K562 (cell line): Measurements from ENCODE around the gene INPP1. TPM values are rescaled to one million over a fixed set of nuclear protein-coding genes. Genes with fewer than 3 reads are reported as not detected.
"Not testable (repeated sequence)": the region's sequence is repeated elsewhere in the genome, so short reads cannot be mapped to it uniquely, and the experiment has no call there.

ENCODE experiments used
- ATAC-seq: fragments of 200-7000 bp; cut with Tn5 transposase; 3 replicates; pipeline ENCODE4 v1.9.1; 2020; ENCODE audit warnings: moderate library complexity
- BruUV-seq: library from RNA; stranded (reverse); fragments of 400-500 nt; replicated peaks from 2 replicates; lab custom pipeline; 2021; lab: Mats Ljungman, UMichigan
- CTCF ChIA-PET: fragments of 300-600 bp; formaldehyde crosslinking; extraction: SDS; loops from one replicate; lab custom pipeline; 2021; ENCODE audit warnings: low intra/inter-chr PET ratio; lab: Yijun Ruan, JAX
- POLR2A ChIA-PET: fragments of 300-600, 350-650 bp; sonication (Branson Sonifier 250); formaldehyde crosslinking; extraction: SDS; loops from one replicate; lab custom pipeline; 2021; ENCODE audit warnings: antibody characterized with exemption, inconsistent platforms; lab: Yijun Ruan, JAX
- DNase-seq, 4 experiments: peaks; one replicate each; pipeline versions ENCODE4 v3.0.0 to v3.0.0-alpha.2; 2011 to 2018; ENCODE audit warnings: low spot score in 3 of 4, mixed read lengths in 3 of 4; ENCODE audit errors: extremely low read depth in 1 of 4
- FAIRE-seq: peaks from 2 replicates; lab custom pipeline; 2011; peaks lifted over from hg19 to GRCh38; lab: Jason Lieb, UNC
- H2AFZ ChIP-seq: 2 replicates; pipeline ENCODE4 v1.6.0; 2011; ENCODE audit warnings: low read depth, low read length, control low read depth, inconsistent platforms
- H3K27ac ChIP-seq: fragments of 200-600 bp; 3 replicates; pipeline ENCODE4 v1.8.0; 2011; ENCODE audit warnings: low read depth, mild to moderate bottlenecking, control low read depth, inconsistent platforms, low read length, moderate library complexity, mixed read lengths; ENCODE audit errors: extremely low read depth
- H3K27me3 ChIP-seq, 2 experiments: fragments of 300-600 bp in 1 of 2; 2 replicates in 1 of 2; 3 replicates in 1 of 2; pipeline versions ENCODE4 v1.6.0 to v1.8.0; 2011; ENCODE audit warnings: inconsistent platforms in 2 of 2, low read length in 2 of 2, mild to moderate bottlenecking in 1 of 2, mixed read lengths in 1 of 2, moderate library complexity in 1 of 2; ENCODE audit not compliant: control insufficient read depth in 2 of 2, insufficient read depth in 2 of 2
- H3K36me3 ChIP-seq: fragments of 300-600 bp; 3 replicates; pipeline ENCODE4 v1.8.0; 2011; ENCODE audit warnings: mild to moderate bottlenecking, low read length, inconsistent platforms; ENCODE audit not compliant: control insufficient read depth, insufficient read depth
- H3K4me1 ChIP-seq, 2 experiments: fragments of 200-600 bp in 1 of 2; replicated peaks in 1 of 2; 2 replicates in 1 of 2; 3 replicates in 1 of 2; pipeline versions ENCODE4 v1.5.1 to v1.8.0; 2011; ENCODE audit warnings: inconsistent platforms in 2 of 2, low read length in 2 of 2, mild to moderate bottlenecking in 1 of 2, mixed read lengths in 1 of 2, moderate library complexity in 1 of 2; ENCODE audit not compliant: control insufficient read depth in 2 of 2, insufficient read depth in 2 of 2
- H3K4me2 ChIP-seq: 2 replicates; pipeline ENCODE4 v1.6.1; 2011; ENCODE audit warnings: low read length, control low read depth, inconsistent platforms, mixed read lengths; ENCODE audit not compliant: insufficient read depth
- H3K4me3 ChIP-seq: fragments of 200-600 bp; sonication (generic), shearing (Covaris generic); 2 replicates; pipeline ENCODE4 v1.5.1; 2016; ENCODE audit warnings: control low read depth, inconsistent platforms
- H3K79me2 ChIP-seq: fragments of 200-600 bp; 3 replicates; pipeline ENCODE4 v1.8.0; 2011; ENCODE audit warnings: low read length, inconsistent platforms; ENCODE audit not compliant: control insufficient read depth, insufficient read depth
- H3K9ac ChIP-seq, 2 experiments: 2 replicates each; pipeline versions ENCODE4 v1.6.0 to v1.6.1; 2011; ENCODE audit warnings: low read depth in 2 of 2, low read length in 2 of 2, control low read depth in 1 of 2, inconsistent platforms in 1 of 2, mild to moderate bottlenecking in 1 of 2, mixed read lengths in 1 of 2; ENCODE audit not compliant: insufficient read depth in 1 of 2
- H3K9me1 ChIP-seq: one replicate; pipeline ENCODE4 v1.6.0; 2011; ENCODE audit warnings: inconsistent platforms, mild to moderate bottlenecking, low read length, moderate library complexity; ENCODE audit not compliant: control insufficient read depth, insufficient read depth
- H3K9me3 ChIP-seq: replicated peaks from 2 replicates; pipeline ENCODE4 v1.5.1; 2011; ENCODE audit warnings: low read depth, low read length, inconsistent platforms; ENCODE audit not compliant: control insufficient read depth, insufficient read depth
- H4K20me1 ChIP-seq: replicated peaks from 2 replicates; pipeline ENCODE4 v1.6.1; 2011; ENCODE audit warnings: low read length, inconsistent platforms, mixed read lengths; ENCODE audit not compliant: control insufficient read depth, insufficient read depth
- ERF ChIP-seq: fragments of 450-650 bp; formaldehyde crosslinking; IDR thresholded peaks from 2 replicates; pipeline ENCODE4 v1.4.0; 2020; ENCODE audit warnings: mild to moderate bottlenecking, mixed read lengths
- MYNN ChIP-seq, 2 experiments: sonication (generic); formaldehyde crosslinking in 1 of 2; IDR thresholded peaks; 2 replicates each; pipeline versions ENCODE4 v1.5.0 to v1.6.1; 2016 to 2020; ENCODE audit warnings: antibody characterized with exemption in 1 of 2, missing genetic modification reagents in 1 of 2
- PTBP1 ChIP-seq: fragments of 200-400 bp; formaldehyde crosslinking; IDR thresholded peaks from 2 replicates; pipeline ENCODE4 v1.6.1; 2017; ENCODE audit warnings: low read depth, low read length
- TAF7 ChIP-seq: fragments of 450-650 bp; IDR thresholded peaks from 2 replicates; pipeline ENCODE4 v1.6.1; 2016; ENCODE audit warnings: missing genetic modification characterization, missing compliant biosample characterization
- ZNF146 ChIP-seq: IDR thresholded peaks from one replicate; pipeline ENCODE4 v1.6.1; 2018; ENCODE audit warnings: missing compliant biosample characterization; ENCODE audit not compliant: unreplicated experiment
- WGBS: fragments of 100-300 bp; shearing (Covaris generic); methylation state at CpG from one replicate; pipeline ENCODE4 v1.1.6; 2016; ENCODE audit warnings: low coverage, mixed read lengths; ENCODE audit not compliant: insufficient coverage; ENCODE audit errors: missing lambda C conversion rate; 5-methylcytosine and 5-hydroxymethylcytosine counted together
- in situ Hi-C: fragments of 300-500 bp; cut with MboI; formaldehyde crosslinking; loops from 4 replicates; pipeline ENCODE4 v1.15.0; 2018; ENCODE audit warnings: inconsistent platforms, mixed read lengths
- intact Hi-C: fragments of 100-400 bp; cut with micrococcal nuclease; formaldehyde crosslinking; loops from 2 replicates; pipeline ENCODE4 v1.14.2; 2022
- polyA plus RNA-seq, 8 experiments: library from polyadenylated mRNA; depleted of rRNA in 4 of 8; stranded (reverse) in 5 of 8; unstranded in 3 of 8; fragments of >200 nt; fragmentation: Nextera tagmentation in 2 of 8; fragmentation: Illumina TruSeq in 1 of 8; extraction: Ambion mirVana in 2 of 8; extraction: Trizol in 1 of 8; gene quantifications; 2 replicates each; pipeline versions ENCODE4 v1.2.1 to v1.2.3, GENCODE V29; 2011 to 2014; ENCODE audit warnings: inconsistent platforms in 1 of 8, missing spikeins in 1 of 8
- total RNA-seq, 7 experiments: library from RNA; depleted of rRNA in 6 of 7; stranded (reverse); fragments of >200 nt in 6 of 7; fragmentation: Illumina TruSeq in 2 of 7; extraction: Trizol in 2 of 7; gene quantifications; 2 replicates each; pipeline versions ENCODE4 v1.2.1 to v1.2.3, GENCODE V29; 2011 to 2021; ENCODE audit warnings: low replicate concordance in 1 of 7

The INPP1 gene
- total and polyA plus RNA-seq, 9 of the 15 experiments (the other 6 are each of a cell fraction or from before 2014, with no cell fraction given), result 3.7 to 11.8 (median 6.5) TPM

- H3K9me1 ChIP-seq, FAIRE-seq, H3K9me3 ChIP-seq, H3K27ac ChIP-seq, H3K9ac ChIP-seq, H3K4me2 ChIP-seq, ATAC-seq, H3K79me2 ChIP-seq, DNase-seq, H3K4me3 ChIP-seq, BruUV-seq, H4K20me1 ChIP-seq, CTCF ChIA-PET, H3K27me3 ChIP-seq, H3K4me1 ChIP-seq, in situ Hi-C loops, intact Hi-C loops, POLR2A ChIA-PET, H2AFZ ChIP-seq: not testable (repeated sequence)
- WGBS, result 75% methylated on average over 1 of the region's 2 CpGs
- peak; percentile 96 for TF ChIP-seq ZNF146 (CRISPR knock-in tag)
- peaks cover 32% of the 10 kb centered on the region; the same call in 2 of the 3 replicates for H3K36me3 ChIP-seq
Observed at GRCh38 chr2:190297880-190298279, 45.5 kb upstream of the INPP1 start.

- intact Hi-C loops (no loop called here), in situ Hi-C loops (loop anchor here (10.0 kb wide), 1 partner anchor 216 kb away; no protein-coding TSS in a partner anchor)
- H3K36me3 ChIP-seq, result peaks cover 19% of the 10 kb centered on the region; the same call in 2 of the 3 replicates
- no peak overlapping the region for H2AFZ ChIP-seq
- no peak for TF ChIP-seq PTBP1
- TF ChIP-seq ERF (CRISPR knock-in tag), result no peak
- TF ChIP-seq MYNN (IDR thresholded peaks at IDR 0.05), result peak; percentile 35; the same call in 1 of the 2 replicates
- TF ChIP-seq MYNN (CRISPR knock-in tag; IDR thresholded peaks at IDR 0.05), result no peak
- no peak for TF ChIP-seq TAF7 (tag)
- H3K9me3 ChIP-seq, result peaks cover 2% of the 10 kb centered on the region; the same call in 1 of the 2 replicates
- H3K9ac ChIP-seq, result no peak overlapping the region
- no TSS peak for BruUV-seq
- H3K4me1 ChIP-seq, result peaks cover 0 to 2% of the 10 kb centered on the region in 2 experiments; a peak in 2 of 5 replicates
- no peaks in the 10 kb centered on the region for H3K9me1 ChIP-seq
- POLR2A ChIA-PET, result no interaction called here
- no peaks in the 10 kb centered on the region for H3K27me3 ChIP-seq
- H3K79me2 ChIP-seq, result peaks cover 14% of the 10 kb centered on the region; the same call in 1 of the 3 replicates
- H3K4me3 ChIP-seq, result no peak overlapping the region
- FAIRE-seq (no peak), ATAC-seq (no peak), DNase-seq (peak in 1 of 4 experiments; percentile 14)
- no peak overlapping the region for H3K27ac ChIP-seq
- no peak overlapping the region for H3K4me2 ChIP-seq
- CTCF ChIA-PET, result interaction anchor here (0.7 kb wide), 1 partner anchor 70 kb away, joined by 4 read pairs; no protein-coding TSS in a partner anchor
- no peaks in the 10 kb centered on the region for H4K20me1 ChIP-seq
Observed at GRCh38 chr2:190301032-190301431, 42.4 kb upstream of the INPP1 start.
